HEK293 (cell line): ENCODE results near the gene FNDC11.

Experiments used
- BCL11A ChIP-seq: fragments of 450-650 bp; formaldehyde crosslinking; IDR thresholded peaks from 2 replicates; pipeline ENCODE4 v1.5.1; 2016; ENCODE audit warnings: low read depth, missing biosample characterization, missing genetic modification characterization
- TCF7L2 ChIP-seq: IDR thresholded peaks from 2 replicates; pipeline ENCODE4 v1.6.1; 2011; ENCODE audit warnings: low read depth, mild to moderate bottlenecking, inconsistent platforms, low read length, moderate library complexity, borderline replicate concordance
- ZNF274 ChIP-seq, 2 experiments: fragments of 200-500 bp in 1 of 2; fragments of 450-650 bp in 1 of 2; sonication (Bioruptor generic) in 1 of 2; formaldehyde crosslinking in 1 of 2; IDR thresholded peaks; 2 replicates each; pipeline versions ENCODE4 v1.5.1 to v1.6.1; 2014 to 2016; ENCODE audit warnings: borderline replicate concordance in 1 of 2, inconsistent platforms in 1 of 2, low read length in 1 of 2, missing biosample characterization in 1 of 2, missing genetic modification characterization in 1 of 2
- ZNF610 ChIP-seq: fragments of 450-650 bp; formaldehyde crosslinking; IDR thresholded peaks from 2 replicates; pipeline ENCODE4 v1.5.1; 2016; ENCODE audit warnings: missing biosample characterization, missing genetic modification characterization, borderline replicate concordance
- ZNF629 ChIP-seq: fragments of 450-650 bp; formaldehyde crosslinking; IDR thresholded peaks from 2 replicates; pipeline ENCODE4 v1.5.1; 2017; ENCODE audit warnings: missing biosample characterization, missing genetic modification characterization
- ZNF707 ChIP-seq: fragments of 450-650 bp; formaldehyde crosslinking; IDR thresholded peaks from 2 replicates; pipeline ENCODE4 v1.5.1; 2016; ENCODE audit warnings: missing biosample characterization, missing genetic modification characterization
- TF ChIP-seq, protein P1 (sequence below): fragments of 450-650 bp; formaldehyde crosslinking; IDR thresholded peaks from 2 replicates; pipeline ENCODE4 v1.5.1; 2016; ENCODE audit warnings: missing biosample characterization, missing genetic modification characterization
- TF ChIP-seq, protein P2 (sequence below): IDR thresholded peaks from 2 replicates; pipeline ENCODE4 v1.6.1; 2011; ENCODE audit warnings: mild to moderate bottlenecking, low read depth, low read length, borderline replicate concordance
- TF ChIP-seq, protein P3 (sequence below): fragments of 450-650 bp; formaldehyde crosslinking; IDR thresholded peaks from 2 replicates; pipeline ENCODE4 v1.5.1; 2016; ENCODE audit warnings: missing biosample characterization, missing genetic modification characterization

DNA sequence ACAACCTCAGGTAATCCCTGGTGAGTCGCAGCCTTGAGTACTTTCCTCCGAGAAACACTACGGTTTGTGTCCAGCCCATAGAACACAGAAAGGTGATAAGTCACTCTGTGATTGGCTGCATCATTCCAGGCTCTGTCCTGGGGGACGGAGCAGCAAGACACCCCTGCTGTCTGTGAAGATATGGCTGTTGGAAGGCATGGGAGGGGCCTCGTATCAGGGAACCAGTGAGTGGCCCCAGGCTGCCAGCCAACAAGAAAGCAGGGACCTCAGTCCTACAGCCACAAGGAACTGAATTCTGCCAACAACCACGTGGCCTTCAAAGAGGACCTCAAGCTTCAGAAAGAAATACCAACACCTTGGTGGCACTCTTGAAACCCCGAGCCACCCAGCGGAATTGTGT, 48.7 kb upstream of the FNDC11 start:
- TF ChIP-seq ZNF707 (tag by site-specific recombination) (no peak), ZNF274 (IDR thresholded peaks at IDR 0.05; ENCODE audit: low read length) (no peak), ZNF274 (tag by site-specific recombination; IDR thresholded peaks at IDR 0.05; ENCODE audit: borderline replicate concordance) (no peak), ZNF610 (no peak), TCF7L2 (no peak), ZNF629 (tag by site-specific recombination) (no peak), BCL11A (no peak)
- TF ChIP-seq, protein P1, sequence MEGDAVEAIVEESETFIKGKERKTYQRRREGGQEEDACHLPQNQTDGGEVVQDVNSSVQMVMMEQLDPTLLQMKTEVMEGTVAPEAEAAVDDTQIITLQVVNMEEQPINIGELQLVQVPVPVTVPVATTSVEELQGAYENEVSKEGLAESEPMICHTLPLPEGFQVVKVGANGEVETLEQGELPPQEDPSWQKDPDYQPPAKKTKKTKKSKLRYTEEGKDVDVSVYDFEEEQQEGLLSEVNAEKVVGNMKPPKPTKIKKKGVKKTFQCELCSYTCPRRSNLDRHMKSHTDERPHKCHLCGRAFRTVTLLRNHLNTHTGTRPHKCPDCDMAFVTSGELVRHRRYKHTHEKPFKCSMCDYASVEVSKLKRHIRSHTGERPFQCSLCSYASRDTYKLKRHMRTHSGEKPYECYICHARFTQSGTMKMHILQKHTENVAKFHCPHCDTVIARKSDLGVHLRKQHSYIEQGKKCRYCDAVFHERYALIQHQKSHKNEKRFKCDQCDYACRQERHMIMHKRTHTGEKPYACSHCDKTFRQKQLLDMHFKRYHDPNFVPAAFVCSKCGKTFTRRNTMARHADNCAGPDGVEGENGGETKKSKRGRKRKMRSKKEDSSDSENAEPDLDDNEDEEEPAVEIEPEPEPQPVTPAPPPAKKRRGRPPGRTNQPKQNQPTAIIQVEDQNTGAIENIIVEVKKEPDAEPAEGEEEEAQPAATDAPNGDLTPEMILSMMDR: no peak
- TF ChIP-seq, protein P2, sequence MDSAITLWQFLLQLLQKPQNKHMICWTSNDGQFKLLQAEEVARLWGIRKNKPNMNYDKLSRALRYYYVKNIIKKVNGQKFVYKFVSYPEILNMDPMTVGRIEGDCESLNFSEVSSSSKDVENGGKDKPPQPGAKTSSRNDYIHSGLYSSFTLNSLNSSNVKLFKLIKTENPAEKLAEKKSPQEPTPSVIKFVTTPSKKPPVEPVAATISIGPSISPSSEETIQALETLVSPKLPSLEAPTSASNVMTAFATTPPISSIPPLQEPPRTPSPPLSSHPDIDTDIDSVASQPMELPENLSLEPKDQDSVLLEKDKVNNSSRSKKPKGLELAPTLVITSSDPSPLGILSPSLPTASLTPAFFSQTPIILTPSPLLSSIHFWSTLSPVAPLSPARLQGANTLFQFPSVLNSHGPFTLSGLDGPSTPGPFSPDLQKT: no peak
- TF ChIP-seq, protein P3, sequence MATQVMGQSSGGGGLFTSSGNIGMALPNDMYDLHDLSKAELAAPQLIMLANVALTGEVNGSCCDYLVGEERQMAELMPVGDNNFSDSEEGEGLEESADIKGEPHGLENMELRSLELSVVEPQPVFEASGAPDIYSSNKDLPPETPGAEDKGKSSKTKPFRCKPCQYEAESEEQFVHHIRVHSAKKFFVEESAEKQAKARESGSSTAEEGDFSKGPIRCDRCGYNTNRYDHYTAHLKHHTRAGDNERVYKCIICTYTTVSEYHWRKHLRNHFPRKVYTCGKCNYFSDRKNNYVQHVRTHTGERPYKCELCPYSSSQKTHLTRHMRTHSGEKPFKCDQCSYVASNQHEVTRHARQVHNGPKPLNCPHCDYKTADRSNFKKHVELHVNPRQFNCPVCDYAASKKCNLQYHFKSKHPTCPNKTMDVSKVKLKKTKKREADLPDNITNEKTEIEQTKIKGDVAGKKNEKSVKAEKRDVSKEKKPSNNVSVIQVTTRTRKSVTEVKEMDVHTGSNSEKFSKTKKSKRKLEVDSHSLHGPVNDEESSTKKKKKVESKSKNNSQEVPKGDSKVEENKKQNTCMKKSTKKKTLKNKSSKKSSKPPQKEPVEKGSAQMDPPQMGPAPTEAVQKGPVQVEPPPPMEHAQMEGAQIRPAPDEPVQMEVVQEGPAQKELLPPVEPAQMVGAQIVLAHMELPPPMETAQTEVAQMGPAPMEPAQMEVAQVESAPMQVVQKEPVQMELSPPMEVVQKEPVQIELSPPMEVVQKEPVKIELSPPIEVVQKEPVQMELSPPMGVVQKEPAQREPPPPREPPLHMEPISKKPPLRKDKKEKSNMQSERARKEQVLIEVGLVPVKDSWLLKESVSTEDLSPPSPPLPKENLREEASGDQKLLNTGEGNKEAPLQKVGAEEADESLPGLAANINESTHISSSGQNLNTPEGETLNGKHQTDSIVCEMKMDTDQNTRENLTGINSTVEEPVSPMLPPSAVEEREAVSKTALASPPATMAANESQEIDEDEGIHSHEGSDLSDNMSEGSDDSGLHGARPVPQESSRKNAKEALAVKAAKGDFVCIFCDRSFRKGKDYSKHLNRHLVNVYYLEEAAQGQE (tag by site-specific recombination): no peak
